Tibial nerve (tissue), 4 donors: Measurements from ENCODE around the gene SYCE3.

Experiments used
- CTCF ChIP-seq, 5 experiments: fragments of 200-600 bp in 3 of 5; fragments of 450-650 bp in 2 of 5; sonication (generic) in 3 of 5; IDR thresholded peaks; one replicate each; pipeline ENCODE4 v1.5.1; 2016 to 2019; ENCODE audit warnings: antibody characterized with exemption in 5 of 5, mild to moderate bottlenecking in 3 of 5, moderate library complexity in 2 of 5
- EP300 ChIP-seq, 2 donors: sonication (generic); formaldehyde crosslinking; IDR thresholded peaks; one replicate each; pipeline ENCODE4 v1.6.1; 2017; ENCODE audit warnings: antibody characterized with exemption in 2 of 2, mild to moderate bottlenecking in 1 of 2
- POLR2A ChIP-seq, 2 donors: fragments of 450-650 bp; IDR thresholded peaks; one replicate each; pipeline ENCODE4 v1.6.1; 2017; ENCODE audit warnings: antibody characterized with exemption in 2 of 2, mild to moderate bottlenecking in 2 of 2, moderate library complexity in 2 of 2

- TF ChIP-seq CTCF (IDR thresholded peaks at IDR 0.05) (no peak), EP300 (IDR thresholded peaks at IDR 0.05) (no peak), POLR2A (IDR thresholded peaks at IDR 0.05) (no peak)
Measured at GRCh38 chr22:50579752-50580151, 17.0 kb upstream of the SYCE3 start.
